ENCODE results near the gene TMEM25.
"Not testable (repeated sequence)": the region's sequence is repeated elsewhere in the genome, so short reads cannot be mapped to it uniquely, and the experiment has no call there.

Gene TMEM25

GRCh38 chr11:118532852-118533768 is 2.1 kb downstream of the TMEM25 start:
- DNase-seq: no peak

GRCh38 chr11:118533769-118534729 is 3.1 kb downstream of the TMEM25 start:
- DNase-seq: no peak

- DNase-seq: no peak
These were observed 4.3 kb downstream of the TMEM25 start for GRCh38 chr11:118535261-118535660.

GRCh38 chr11:118536726-118537125 is 5.7 kb downstream of the TMEM25 start:
- no peak for DNase-seq

GRCh38 chr11:118537409-118537980 is 6.5 kb downstream of the TMEM25 start:
- DNase-seq: no peak

- DNase-seq: no peak
These were observed 13.1 kb downstream of the TMEM25 start for GRCh38 chr11:118544010-118544646.

GRCh38 chr11:118544647-118545010 is 13.6 kb downstream of the TMEM25 start:
- DNase-seq: no peak

- DNase-seq: no peak
These were observed 14.5 kb downstream of the TMEM25 start for GRCh38 chr11:118545533-118545932.

- DNase-seq: no peak
These were observed 16.1 kb downstream of the TMEM25 start for GRCh38 chr11:118547132-118547531.

GRCh38 chr11:118552341-118552740 is 21.3 kb downstream of the TMEM25 start:
- no peak for DNase-seq

GRCh38 chr11:118560806-118561205 is 29.8 kb downstream of the TMEM25 start:
- no peak for DNase-seq

GRCh38 chr11:118565051-118565450 is 34.1 kb downstream of the TMEM25 start:
- DNase-seq: peak; percentile 3

- no peak for DNase-seq
These were observed 38.7 kb downstream of the TMEM25 start for GRCh38 chr11:118569670-118570069.

- DNase-seq: no peak
These were observed 39.8 kb downstream of the TMEM25 start for GRCh38 chr11:118570787-118571186.

GRCh38 chr11:118571701-118572060 is 40.7 kb downstream of the TMEM25 start:
- DNase-seq: not testable (repeated sequence)

GRCh38 chr11:118572061-118572980 is 41.3 kb downstream of the TMEM25 start, which contains the start of gene ARCN1:
Gene ARCN1 (plus strand): TSS chr11:118572409. CDS start chr11:118572548, 139 bp downstream.
- DNase-seq: peak; percentile 82

GRCh38 chr11:118572981-118573550 is 42.1 kb downstream of the TMEM25 start:
- peak; percentile 65 for DNase-seq

GRCh38 chr11:118574636-118575035 is 43.6 kb downstream of the TMEM25 start:
- DNase-seq: no peak

GRCh38 chr11:118577995-118578394 is 47.0 kb downstream of the TMEM25 start:
- DNase-seq: not testable (repeated sequence)

- DNase-seq: no peak
These were observed 50.1 kb downstream of the TMEM25 start for GRCh38 chr11:118581057-118581456.

Data from fibroblast of skin of right biceps (primary cell).